Keratinocyte (primary cell): Measurements from ENCODE around the gene NTN1. TPM values are rescaled to one million over a fixed set of nuclear protein-coding genes. Genes with fewer than 3 reads are reported as not detected.
A peak's percentile ranks its signal among the peaks of the same experiment; 100 is the strongest.

Experiments
- DNase-seq: peaks from one replicate; pipeline ENCODE4 v3.0.0-alpha.2; 2011; ENCODE audit warnings: low read depth, missing footprints, low spot score
- FAIRE-seq: peaks from 2 replicates; lab custom pipeline; 2011; peaks lifted over from hg19 to GRCh38; lab: Jason Lieb, UNC
- H2AFZ ChIP-seq: 2 replicates; pipeline ENCODE4 v1.6.0; 2012; ENCODE audit warnings: low read length, control low read depth, inconsistent platforms; ENCODE audit not compliant: control insufficient read depth
- H3K27ac ChIP-seq: 2 replicates; pipeline ENCODE4 v1.5.1; 2011; ENCODE audit warnings: low read length; ENCODE audit not compliant: control insufficient read depth, insufficient read depth
- H3K27me3 ChIP-seq: 3 replicates; pipeline ENCODE4 v1.6.0; 2011; ENCODE audit warnings: low read length; ENCODE audit not compliant: control insufficient read depth, insufficient read depth; ENCODE audit errors: extremely low read depth
- H3K36me3 ChIP-seq, 2 experiments: 2 replicates in 1 of 2; 3 replicates in 1 of 2; pipeline ENCODE4 v1.5.1; 2011; ENCODE audit warnings: low read length in 2 of 2, mild to moderate bottlenecking in 1 of 2; ENCODE audit not compliant: control insufficient read depth in 2 of 2, insufficient read depth in 2 of 2; ENCODE audit errors: extremely low read depth in 1 of 2
- H3K4me1 ChIP-seq: 3 replicates; pipeline ENCODE4 v1.5.1; 2011; ENCODE audit warnings: low read length; ENCODE audit not compliant: control insufficient read depth, insufficient read depth; ENCODE audit errors: extremely low read depth
- H3K4me2 ChIP-seq: 3 replicates; pipeline ENCODE4 v1.6.0; 2011; ENCODE audit warnings: low read depth, low read length; ENCODE audit not compliant: control insufficient read depth, insufficient read depth; ENCODE audit errors: extremely low read depth
- H3K4me3 ChIP-seq, 3 experiments: fragments of 200-600 bp in 1 of 3; sonication (generic) in 1 of 3; 2 replicates in 2 of 3; 3 replicates in 1 of 3; pipeline ENCODE4 v1.5.1; 2011 to 2016; ENCODE audit warnings: low read length in 3 of 3, mild to moderate bottlenecking in 3 of 3, control low read depth in 2 of 3, inconsistent platforms in 1 of 3, low read depth in 1 of 3, mixed read lengths in 1 of 3, mixed run types in 1 of 3, moderate library complexity in 1 of 3; ENCODE audit not compliant: control insufficient read depth in 2 of 3, insufficient read depth in 2 of 3; ENCODE audit errors: extremely low read depth in 1 of 3
- H3K79me2 ChIP-seq: 2 replicates; pipeline ENCODE4 v1.6.0; 2012; ENCODE audit warnings: low read length; ENCODE audit not compliant: control insufficient read depth, insufficient read depth
- H3K9ac ChIP-seq: 3 replicates; pipeline ENCODE4 v1.6.0; 2011; ENCODE audit warnings: low read length; ENCODE audit not compliant: control insufficient read depth, insufficient read depth; ENCODE audit errors: extremely low read depth
- H3K9me1 ChIP-seq: 3 replicates; pipeline ENCODE4 v1.6.0; 2011; ENCODE audit warnings: low read length; ENCODE audit not compliant: control insufficient read depth, insufficient read depth; ENCODE audit errors: extremely low read depth
- H3K9me3 ChIP-seq: 2 replicates; pipeline ENCODE4 v1.5.1; 2012; ENCODE audit warnings: low read depth, low read length; ENCODE audit not compliant: control insufficient read depth
- H4K20me1 ChIP-seq: 3 replicates; pipeline ENCODE4 v1.6.0; 2011; ENCODE audit warnings: low read length; ENCODE audit not compliant: control insufficient read depth, insufficient read depth; ENCODE audit errors: extremely low read depth
- EZH2 ChIP-seq: IDR thresholded peaks from one replicate; pipeline ENCODE4 v1.6.1; 2012; ENCODE audit warnings: inconsistent platforms, mild to moderate bottlenecking, low read length, moderate library complexity
- dilution Hi-C: fragments of 300-500 bp; cut with MboI; formaldehyde crosslinking; loops from one replicate; pipeline ENCODE4 v1.7.0; 2020; ENCODE audit warnings: low sequenced_read_pairs; ENCODE audit not compliant: extremely low pct_ligation_motif_present
- polyA plus RNA-seq, 5 experiments: library from polyadenylated mRNA; depleted of rRNA in 3 of 5; stranded (reverse) in 3 of 5; stranded (forward) in 1 of 5; unstranded in 1 of 5; fragments of >200 nt; gene quantifications; 1 replicate in 1 of 5; 2 replicates in 3 of 5; 3 replicates in 1 of 5; pipeline versions ENCODE4 v1.2.1 to v1.2.3, GENCODE V29; 2011 to 2012; ENCODE audit warnings: missing spikeins in 2 of 5, low read depth in 1 of 5, low replicate concordance in 1 of 5
- TF ChIP-seq, protein P1 (sequence below), 3 experiments: IDR thresholded peaks in 1 of 3; conservative IDR thresholded peaks in 1 of 3; optimal IDR thresholded peaks in 1 of 3; 2 replicates in 2 of 3; 3 replicates in 1 of 3; pipeline versions ENCODE3 to v1.5.1; 2011; ENCODE audit warnings: low read length in 3 of 3, mild to moderate bottlenecking in 3 of 3, moderate library complexity in 2 of 3, control low read depth in 1 of 3, inconsistent platforms in 1 of 3; ENCODE audit not compliant: insufficient read depth in 2 of 3; ENCODE audit errors: extremely low read depth in 1 of 3

The NTN1 gene
- polyA plus RNA-seq, 1 donor (not counting 4 experiments of a cell fraction or from before 2014, with no cell fraction given) = 0.10 TPM

DNA sequence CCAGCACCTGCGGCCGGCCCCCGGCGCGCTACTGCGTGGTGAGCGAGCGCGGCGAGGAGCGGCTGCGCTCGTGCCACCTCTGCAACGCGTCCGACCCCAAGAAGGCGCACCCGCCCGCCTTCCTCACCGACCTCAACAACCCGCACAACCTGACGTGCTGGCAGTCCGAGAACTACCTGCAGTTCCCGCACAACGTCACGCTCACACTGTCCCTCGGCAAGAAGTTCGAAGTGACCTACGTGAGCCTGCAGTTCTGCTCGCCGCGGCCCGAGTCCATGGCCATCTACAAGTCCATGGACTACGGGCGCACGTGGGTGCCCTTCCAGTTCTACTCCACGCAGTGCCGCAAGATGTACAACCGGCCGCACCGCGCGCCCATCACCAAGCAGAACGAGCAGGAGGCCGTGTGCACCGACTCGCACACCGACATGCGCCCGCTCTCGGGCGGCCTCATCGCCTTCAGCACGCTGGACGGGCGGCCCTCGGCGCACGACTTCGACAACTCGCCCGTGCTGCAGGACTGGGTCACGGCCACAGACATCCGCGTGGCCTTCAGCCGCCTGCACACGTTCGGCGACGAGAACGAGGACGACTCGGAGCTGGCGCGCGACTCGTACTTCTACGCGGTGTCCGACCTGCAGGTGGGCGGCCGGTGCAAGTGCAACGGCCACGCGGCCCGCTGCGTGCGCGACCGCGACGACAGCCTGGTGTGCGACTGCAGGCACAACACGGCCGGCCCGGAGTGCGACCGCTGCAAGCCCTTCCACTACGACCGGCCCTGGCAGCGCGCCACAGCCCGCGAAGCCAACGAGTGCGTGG, 1.5 kb downstream of the NTN1 start:
- H3K79me2 ChIP-seq = no peaks in the 10 kb centered on the region
- H3K9me1 ChIP-seq = no peaks in the 10 kb centered on the region
- H3K9ac ChIP-seq = no peak overlapping the region
- FAIRE-seq (no peak), DNase-seq (no peak)
- H3K9me3 ChIP-seq = no peaks in the 10 kb centered on the region
- peak overlapping the region; percentile 54 for H3K4me2 ChIP-seq
- peak overlapping the region; percentile 15 for H2AFZ ChIP-seq
- TF ChIP-seq, protein P1, sequence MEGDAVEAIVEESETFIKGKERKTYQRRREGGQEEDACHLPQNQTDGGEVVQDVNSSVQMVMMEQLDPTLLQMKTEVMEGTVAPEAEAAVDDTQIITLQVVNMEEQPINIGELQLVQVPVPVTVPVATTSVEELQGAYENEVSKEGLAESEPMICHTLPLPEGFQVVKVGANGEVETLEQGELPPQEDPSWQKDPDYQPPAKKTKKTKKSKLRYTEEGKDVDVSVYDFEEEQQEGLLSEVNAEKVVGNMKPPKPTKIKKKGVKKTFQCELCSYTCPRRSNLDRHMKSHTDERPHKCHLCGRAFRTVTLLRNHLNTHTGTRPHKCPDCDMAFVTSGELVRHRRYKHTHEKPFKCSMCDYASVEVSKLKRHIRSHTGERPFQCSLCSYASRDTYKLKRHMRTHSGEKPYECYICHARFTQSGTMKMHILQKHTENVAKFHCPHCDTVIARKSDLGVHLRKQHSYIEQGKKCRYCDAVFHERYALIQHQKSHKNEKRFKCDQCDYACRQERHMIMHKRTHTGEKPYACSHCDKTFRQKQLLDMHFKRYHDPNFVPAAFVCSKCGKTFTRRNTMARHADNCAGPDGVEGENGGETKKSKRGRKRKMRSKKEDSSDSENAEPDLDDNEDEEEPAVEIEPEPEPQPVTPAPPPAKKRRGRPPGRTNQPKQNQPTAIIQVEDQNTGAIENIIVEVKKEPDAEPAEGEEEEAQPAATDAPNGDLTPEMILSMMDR (optimal IDR thresholded peaks at IDR 0.05 in 1 of 3, IDR thresholded peaks at IDR 0.05 in 1 of 3, conservative IDR thresholded peaks at IDR 0.05 in 1 of 3; ENCODE audit: extremely low read depth in 1 of 3, insufficient read depth in 2 of 3, low read length in 3 of 3) = no peak
- TF ChIP-seq EZH2 = peak; percentile 99
- H3K27ac ChIP-seq = no peak overlapping the region
- H4K20me1 ChIP-seq = no peaks in the 10 kb centered on the region
- H3K36me3 ChIP-seq = no peaks in the 10 kb centered on the region
- peak overlapping the region; percentile 5 to 61 (median 38) for H3K4me3 ChIP-seq
- H3K4me1 ChIP-seq = peaks cover 2% of the 10 kb centered on the region
- dilution Hi-C loops = no loop called here
- peaks cover 60% of the 10 kb centered on the region for H3K27me3 ChIP-seq

DNA sequence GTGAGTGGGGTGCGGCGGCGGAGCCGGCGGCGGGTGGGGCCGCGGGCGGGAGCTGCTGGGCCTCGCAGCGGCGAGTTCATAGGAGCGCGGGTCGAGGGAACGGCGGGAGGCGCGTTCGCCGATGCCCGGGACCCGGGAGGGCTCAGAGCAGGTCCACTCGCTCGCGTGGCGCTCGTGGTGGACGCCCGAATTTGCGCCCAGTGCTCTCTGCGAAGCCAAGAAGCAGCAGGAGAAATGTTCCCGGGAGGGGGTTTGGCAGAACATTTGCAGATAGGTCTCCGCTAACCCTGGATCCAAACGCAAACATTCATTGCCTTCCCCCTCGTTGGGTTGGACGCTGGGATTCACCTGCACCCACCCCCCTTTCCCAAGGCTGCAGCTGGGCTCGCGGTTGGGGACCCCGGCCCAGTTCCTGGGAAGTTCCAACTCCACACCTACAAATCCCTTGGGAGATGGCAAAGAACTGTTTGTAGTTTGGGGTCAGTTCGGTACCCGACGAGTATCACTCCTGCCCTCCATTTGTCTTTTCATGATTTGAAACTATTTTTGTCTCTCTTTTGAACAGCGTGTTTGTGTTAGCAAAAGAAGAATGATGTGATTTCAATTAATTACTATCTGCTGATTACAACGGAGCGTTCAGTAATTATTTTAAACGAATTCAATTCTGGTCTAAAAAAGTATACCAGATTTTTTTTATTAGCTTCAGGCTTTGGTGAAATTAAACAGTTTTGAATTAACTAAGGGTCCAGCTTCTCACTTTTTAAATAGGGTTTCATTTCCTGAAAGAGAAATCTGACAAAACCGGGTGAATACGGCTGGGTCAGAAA, 2.3 kb downstream of the NTN1 start:
- Histone ChIP-seq H3K79me2 (no peaks in the 10 kb centered on the region), H3K4me2 (no peak overlapping the region), H3K4me1 (peaks cover 2% of the 10 kb centered on the region), H3K27ac (no peak overlapping the region), H3K9ac (no peak overlapping the region), H3K27me3 (peaks cover 57% of the 10 kb centered on the region), H2AFZ (no peak overlapping the region), H3K4me3 (no peak overlapping the region), H4K20me1 (no peaks in the 10 kb centered on the region), H3K9me1 (no peaks in the 10 kb centered on the region), H3K9me3 (no peaks in the 10 kb centered on the region), H3K36me3 (no peaks in the 10 kb centered on the region)
- dilution Hi-C loops = no loop called here
- FAIRE-seq (no peak), DNase-seq (no peak)
- TF ChIP-seq EZH2 = no peak
- TF ChIP-seq, protein P1 (optimal IDR thresholded peaks at IDR 0.05 in 1 of 3, IDR thresholded peaks at IDR 0.05 in 1 of 3, conservative IDR thresholded peaks at IDR 0.05 in 1 of 3; ENCODE audit: extremely low read depth in 1 of 3, insufficient read depth in 2 of 3, low read length in 3 of 3) = no peak
